K562 (cell line): ENCODE measurements around the gene NSMF. TPM values are rescaled to one million over a fixed set of nuclear protein-coding genes. Genes with fewer than 3 reads are reported as not detected.

ENCODE experiments used
- CEBPB ChIP-seq: fragments of 450-650 bp; IDR thresholded peaks from 2 replicates; pipeline ENCODE4 v1.6.1; 2016; ENCODE audit warnings: missing genetic modification characterization, missing compliant biosample characterization
- DNMT1 ChIP-seq: fragments of 450-650 bp; IDR thresholded peaks from 2 replicates; pipeline ENCODE4 v1.6.1; 2016; ENCODE audit warnings: antibody characterized with exemption, mild to moderate bottlenecking
- EGR1 ChIP-seq: fragments of 450-650 bp; conservative IDR thresholded peaks from 2 replicates; pipeline ENCODE4 v1.6.1; 2017; ENCODE audit warnings: mild to moderate bottlenecking
- FOXP1 ChIP-seq: sonication (generic); formaldehyde crosslinking; IDR thresholded peaks from 2 replicates; pipeline ENCODE4 v1.8.0; 2022; ENCODE audit warnings: mild to moderate bottlenecking, missing genetic modification reagents
- HLTF ChIP-seq: fragments of 450-650 bp; IDR thresholded peaks from 2 replicates; pipeline ENCODE4 v1.6.1; 2016
- JUN ChIP-seq, 2 experiments: sonication (generic) in 1 of 2; formaldehyde crosslinking in 1 of 2; IDR thresholded peaks; 2 replicates each; pipeline versions ENCODE4 v1.6.1 to v1.8.0; 2012 to 2022; ENCODE audit warnings: borderline replicate concordance in 2 of 2, mild to moderate bottlenecking in 2 of 2, improper control_type of control experiment in 1 of 2, low read depth in 1 of 2, low read length in 1 of 2, missing genetic modification reagents in 1 of 2
- MTA3 ChIP-seq: fragments of 450-650 bp; formaldehyde crosslinking; IDR thresholded peaks from 2 replicates; pipeline ENCODE4 v1.6.1; 2017; ENCODE audit warnings: mild to moderate bottlenecking, borderline replicate concordance
- POLR2A ChIP-seq: fragments of 450-650 bp; conservative IDR thresholded peaks from 2 replicates; pipeline ENCODE4 v1.6.1; 2016
- POLR2AphosphoS2 ChIP-seq: IDR thresholded peaks from 2 replicates; pipeline ENCODE4 v1.6.1; 2012; ENCODE audit warnings: low read length, improper control_type of control experiment
- POU5F1 ChIP-seq: fragments of 150-350 bp; IDR thresholded peaks from 2 replicates; pipeline ENCODE4 v1.6.1; 2014; ENCODE audit warnings: borderline replicate concordance, low read length, low read depth, mild to moderate bottlenecking; ENCODE audit not compliant: partially characterized antibody
- PTTG1 ChIP-seq: fragments of 450-650 bp; IDR thresholded peaks from 2 replicates; pipeline ENCODE4 v1.6.1; 2016; ENCODE audit warnings: low read depth, mild to moderate bottlenecking, missing genetic modification characterization, missing compliant biosample characterization
- RBM14 ChIP-seq: fragments of 200-400 bp; formaldehyde crosslinking; IDR thresholded peaks from 2 replicates; pipeline ENCODE4 v1.6.1; 2018; ENCODE audit warnings: low read depth, mild to moderate bottlenecking, low read length, moderate library complexity, borderline replicate concordance; ENCODE audit not compliant: insufficient read depth
- STAT5B ChIP-seq: fragments of 250-450 bp; sonication (Bioruptor Pico); IDR thresholded peaks from 2 replicates; pipeline ENCODE4 v1.8.0; 2021; ENCODE audit warnings: mild to moderate bottlenecking, inconsistent platforms
- ZC3H8 ChIP-seq: fragments of 450-650 bp; IDR thresholded peaks from 2 replicates; pipeline ENCODE4 v1.6.1; 2017
- ZKSCAN1 ChIP-seq: fragments of 150-350 bp; IDR thresholded peaks from 2 replicates; pipeline ENCODE4 v1.6.1; 2016; ENCODE audit warnings: low read depth, low read length
- ZNF124 ChIP-seq: sonication (generic); formaldehyde crosslinking; IDR thresholded peaks from 2 replicates; pipeline ENCODE4 v1.8.1; 2022; ENCODE audit warnings: missing genetic modification reagents
- ZNF184 ChIP-seq: sonication (generic); formaldehyde crosslinking; IDR thresholded peaks from 2 replicates; pipeline ENCODE4 v1.5.0; 2020; ENCODE audit warnings: missing genetic modification reagents
- ZNF274 ChIP-seq: IDR thresholded peaks from 2 replicates; pipeline ENCODE4 v1.6.1; 2011; ENCODE audit warnings: low read depth, mild to moderate bottlenecking, low read length, moderate library complexity, borderline replicate concordance
- ZNF707 ChIP-seq: fragments of 250-450 bp; sonication (Bioruptor Pico); conservative IDR thresholded peaks from 2 replicates; pipeline ENCODE4 v1.8.0; 2022; ENCODE audit warnings: inconsistent platforms, mild to moderate bottlenecking, moderate library complexity
- ZNF76 ChIP-seq: fragments of 250-450 bp; sonication (Bioruptor Pico); IDR thresholded peaks from 2 replicates; pipeline ENCODE4 v1.4.0; 2020; ENCODE audit warnings: mild to moderate bottlenecking, moderate library complexity, borderline replicate concordance
- polyA plus RNA-seq, 8 experiments: library from polyadenylated mRNA; depleted of rRNA in 4 of 8; stranded (reverse) in 5 of 8; unstranded in 3 of 8; fragments of >200 nt; fragmentation: Nextera tagmentation in 2 of 8; fragmentation: Illumina TruSeq in 1 of 8; extraction: Ambion mirVana in 2 of 8; extraction: Trizol in 1 of 8; gene quantifications; 2 replicates each; pipeline versions ENCODE4 v1.2.1 to v1.2.3, GENCODE V29; 2011 to 2014; ENCODE audit warnings: inconsistent platforms in 1 of 8, missing spikeins in 1 of 8
- total RNA-seq, 7 experiments: library from RNA; depleted of rRNA in 6 of 7; stranded (reverse); fragments of >200 nt in 6 of 7; fragmentation: Illumina TruSeq in 2 of 7; extraction: Trizol in 2 of 7; gene quantifications; 2 replicates each; pipeline versions ENCODE4 v1.2.1 to v1.2.3, GENCODE V29; 2011 to 2021; ENCODE audit warnings: low replicate concordance in 1 of 7
- TF ChIP-seq, protein P1 (sequence below): fragments of 450-650 bp; formaldehyde crosslinking; IDR thresholded peaks from 2 replicates; pipeline ENCODE4 v1.4.0; 2020; ENCODE audit warnings: mild to moderate bottlenecking, moderate library complexity
- TF ChIP-seq, protein P2 (sequence below): fragments of 250-450 bp; sonication (Bioruptor Pico); IDR thresholded peaks from 2 replicates; pipeline ENCODE4 v1.4.0; 2020; ENCODE audit warnings: mild to moderate bottlenecking, moderate library complexity, borderline replicate concordance
- TF ChIP-seq, protein P3 (sequence below): sonication (generic); formaldehyde crosslinking; IDR thresholded peaks from 2 replicates; pipeline ENCODE4 v1.8.0; 2022; ENCODE audit warnings: mild to moderate bottlenecking, missing genetic modification reagents
- TF ChIP-seq, protein P4 (sequence below): sonication (generic); formaldehyde crosslinking; IDR thresholded peaks from 2 replicates; pipeline ENCODE4 v1.9.0; 2022; ENCODE audit warnings: mild to moderate bottlenecking, missing genetic modification reagents

NSMF gene
- total and polyA plus RNA-seq, 9 of the 15 experiments (the other 6 are each of a cell fraction or from before 2014, with no cell fraction given): 0.20 to 82.7 (median 29.3) TPM

DNA sequence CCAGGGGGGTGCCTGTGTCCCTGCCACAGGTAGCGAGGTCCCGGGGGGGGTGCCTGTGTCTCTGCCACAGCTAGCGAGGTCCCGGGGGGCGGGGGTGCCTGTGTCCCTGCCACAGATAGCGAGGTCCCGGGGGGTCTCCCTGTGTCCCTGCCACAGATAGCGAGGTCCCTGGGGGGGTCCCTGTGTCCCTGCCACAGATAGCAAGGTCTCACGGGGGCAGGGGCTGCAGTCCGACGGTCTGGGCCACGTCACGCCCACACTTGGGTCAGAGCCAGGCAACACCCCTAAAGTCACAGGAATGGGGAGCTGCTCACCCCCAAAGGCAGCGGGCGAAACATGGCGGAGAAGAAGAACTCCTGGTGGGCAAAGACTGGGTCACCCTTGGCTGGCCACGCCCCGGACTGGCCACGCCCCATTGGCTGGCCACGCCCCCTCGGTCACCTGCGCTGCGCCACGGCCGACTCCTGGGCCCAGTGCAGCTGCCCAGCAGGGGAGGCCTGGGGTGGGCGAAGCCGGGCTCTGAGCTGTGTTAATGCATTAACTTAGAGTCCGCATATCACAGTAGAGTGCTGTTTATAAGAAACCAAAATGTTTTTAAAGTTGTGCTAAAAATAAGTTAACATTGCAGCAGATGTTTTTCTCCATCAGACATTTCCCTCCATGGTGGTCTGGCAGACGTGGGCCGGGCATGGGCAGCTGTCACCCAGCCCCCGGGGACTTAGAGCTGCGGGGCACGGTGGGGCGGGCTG, 29.0 kb downstream of the NSMF start (continued):
- TF ChIP-seq, protein P1, sequence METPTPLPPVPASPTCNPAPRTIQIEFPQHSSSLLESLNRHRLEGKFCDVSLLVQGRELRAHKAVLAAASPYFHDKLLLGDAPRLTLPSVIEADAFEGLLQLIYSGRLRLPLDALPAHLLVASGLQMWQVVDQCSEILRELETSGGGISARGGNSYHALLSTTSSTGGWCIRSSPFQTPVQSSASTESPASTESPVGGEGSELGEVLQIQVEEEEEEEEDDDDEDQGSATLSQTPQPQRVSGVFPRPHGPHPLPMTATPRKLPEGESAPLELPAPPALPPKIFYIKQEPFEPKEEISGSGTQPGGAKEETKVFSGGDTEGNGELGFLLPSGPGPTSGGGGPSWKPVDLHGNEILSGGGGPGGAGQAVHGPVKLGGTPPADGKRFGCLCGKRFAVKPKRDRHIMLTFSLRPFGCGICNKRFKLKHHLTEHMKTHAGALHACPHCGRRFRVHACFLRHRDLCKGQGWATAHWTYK (CRISPR knock-in tag): peak; percentile 33; the same call in 1 of the 2 replicates
- TF ChIP-seq RBM14 (no peak), CEBPB (no peak), DNMT1 (no peak), HLTF (no peak), PTTG1 (tag) (no peak), JUN (IDR thresholded peaks at IDR 0.05; ENCODE audit: borderline replicate concordance, low read depth, low read length) (no peak), JUN (CRISPR knock-in tag; IDR thresholded peaks at IDR 0.05; ENCODE audit: borderline replicate concordance) (no peak), ZC3H8 (no peak), ZKSCAN1 (no peak), ZNF707 (CRISPR knock-in tag) (no peak), ZNF274 (no peak), ZNF184 (no peak), FOXP1 (CRISPR knock-in tag) (no peak; the same call in 1 of the 2 replicates), STAT5B (CRISPR knock-in tag) (no peak), POLR2A (0 out of 2 replicates have a peak, but pooled peaks have one; percentile 36), POLR2AphosphoS2 (peak; percentile 51; the same call in 1 of the 2 replicates), ZNF124 (CRISPR knock-in tag) (no peak), MTA3 (no peak), EGR1 (peak; percentile 36; the same call in 1 of the 2 replicates), POU5F1 (no peak), ZNF76 (CRISPR knock-in tag) (no peak)
- TF ChIP-seq, protein P2, sequence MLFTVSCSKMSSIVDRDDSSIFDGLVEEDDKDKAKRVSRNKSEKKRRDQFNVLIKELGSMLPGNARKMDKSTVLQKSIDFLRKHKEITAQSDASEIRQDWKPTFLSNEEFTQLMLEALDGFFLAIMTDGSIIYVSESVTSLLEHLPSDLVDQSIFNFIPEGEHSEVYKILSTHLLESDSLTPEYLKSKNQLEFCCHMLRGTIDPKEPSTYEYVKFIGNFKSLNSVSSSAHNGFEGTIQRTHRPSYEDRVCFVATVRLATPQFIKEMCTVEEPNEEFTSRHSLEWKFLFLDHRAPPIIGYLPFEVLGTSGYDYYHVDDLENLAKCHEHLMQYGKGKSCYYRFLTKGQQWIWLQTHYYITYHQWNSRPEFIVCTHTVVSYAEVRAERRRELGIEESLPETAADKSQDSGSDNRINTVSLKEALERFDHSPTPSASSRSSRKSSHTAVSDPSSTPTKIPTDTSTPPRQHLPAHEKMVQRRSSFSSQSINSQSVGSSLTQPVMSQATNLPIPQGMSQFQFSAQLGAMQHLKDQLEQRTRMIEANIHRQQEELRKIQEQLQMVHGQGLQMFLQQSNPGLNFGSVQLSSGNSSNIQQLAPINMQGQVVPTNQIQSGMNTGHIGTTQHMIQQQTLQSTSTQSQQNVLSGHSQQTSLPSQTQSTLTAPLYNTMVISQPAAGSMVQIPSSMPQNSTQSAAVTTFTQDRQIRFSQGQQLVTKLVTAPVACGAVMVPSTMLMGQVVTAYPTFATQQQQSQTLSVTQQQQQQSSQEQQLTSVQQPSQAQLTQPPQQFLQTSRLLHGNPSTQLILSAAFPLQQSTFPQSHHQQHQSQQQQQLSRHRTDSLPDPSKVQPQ (CRISPR knock-in tag): no peak
- TF ChIP-seq, protein P3, sequence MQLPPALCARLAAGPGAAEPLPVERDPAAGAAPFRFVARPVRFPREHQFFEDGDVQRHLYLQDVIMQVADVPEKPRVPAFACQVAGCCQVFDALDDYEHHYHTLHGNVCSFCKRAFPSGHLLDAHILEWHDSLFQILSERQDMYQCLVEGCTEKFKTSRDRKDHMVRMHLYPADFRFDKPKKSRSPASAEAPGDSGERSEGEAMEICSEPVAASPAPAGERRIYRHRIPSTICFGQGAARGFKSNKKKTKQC (CRISPR knock-in tag): no peak
- TF ChIP-seq, protein P4, sequence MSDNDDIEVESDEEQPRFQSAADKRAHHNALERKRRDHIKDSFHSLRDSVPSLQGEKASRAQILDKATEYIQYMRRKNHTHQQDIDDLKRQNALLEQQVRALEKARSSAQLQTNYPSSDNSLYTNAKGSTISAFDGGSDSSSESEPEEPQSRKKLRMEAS (CRISPR knock-in tag): peak; percentile 45; the same call in 1 of the 2 replicates
